Midbrain (tissue), 1 donor: ENCODE data around the gene USP47.
"Not testable (repeated sequence)": the region's sequence is repeated elsewhere in the genome, so short reads cannot be mapped to it uniquely, and the experiment has no call there.

Experiments used
- DNase-seq: peaks from one replicate; lab custom pipeline; 2025; lab: John Stamatoyannopoulos, UW

Gene USP47

DNA sequence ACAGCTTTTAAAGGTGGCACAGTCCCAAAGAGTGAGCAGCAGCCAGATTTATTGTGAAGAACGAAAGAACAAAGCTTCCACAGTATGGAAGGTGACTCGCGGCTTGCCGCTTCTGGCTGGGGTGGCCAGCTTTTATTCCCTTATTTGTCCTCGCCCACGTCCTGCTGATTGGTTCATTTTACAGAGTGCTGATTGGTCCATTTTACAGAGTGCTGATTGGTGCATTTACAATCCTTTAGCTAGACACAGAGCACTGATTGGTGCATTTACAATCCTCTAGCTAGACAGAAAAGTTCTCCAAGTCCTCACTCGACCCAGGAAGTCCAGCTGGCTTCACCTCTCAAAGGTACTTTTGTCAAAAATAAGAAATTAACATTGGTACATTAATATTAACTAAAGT is 10.4 kb upstream of the USP47 start:
- not testable (repeated sequence) for DNase-seq

DNA sequence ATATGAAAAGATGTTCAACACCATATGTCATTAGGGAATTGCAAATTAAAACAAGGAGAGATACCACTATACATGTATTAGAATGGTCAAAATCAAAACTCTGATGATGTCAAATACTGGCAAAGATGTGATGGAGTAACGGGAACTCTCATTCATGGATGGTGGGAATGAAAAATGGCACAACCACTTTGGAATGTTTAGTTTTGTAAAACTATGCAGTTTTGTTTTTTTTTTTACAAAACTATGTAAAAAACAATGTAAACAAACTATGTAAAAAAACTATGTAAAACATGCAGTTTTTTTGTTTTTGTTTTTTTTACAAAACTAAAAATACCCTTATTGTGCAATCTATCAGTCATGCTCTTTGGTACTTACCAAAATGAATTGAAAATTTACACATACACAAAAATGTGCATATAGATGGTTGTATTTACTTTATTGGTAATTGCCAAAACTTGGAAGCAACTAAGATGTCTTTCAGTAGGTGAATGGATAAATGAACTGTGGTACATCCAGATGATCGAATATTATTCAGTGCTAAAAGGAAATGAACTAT is 5.0 kb upstream of the USP47 start:
- no peak for DNase-seq

DNA sequence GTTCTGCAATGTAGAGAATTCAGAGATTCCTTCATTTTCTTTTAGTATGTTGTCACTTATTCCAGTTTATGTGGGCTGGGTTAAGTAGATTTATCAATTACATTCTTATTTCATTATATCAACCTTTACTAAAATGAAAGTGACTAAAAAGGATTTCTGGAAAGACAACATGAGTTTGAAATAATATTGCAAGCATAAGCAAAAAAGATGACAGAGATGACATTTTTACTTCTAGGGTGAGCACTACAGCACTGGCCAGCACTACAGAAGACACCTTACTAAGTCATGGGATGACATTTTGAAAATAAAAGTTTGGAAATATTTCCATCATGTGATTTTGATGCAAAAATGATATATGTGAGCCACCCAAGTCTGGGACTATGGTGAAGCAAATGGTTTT is 2.1 kb upstream of the USP47 start:
- DNase-seq: no peak

DNA sequence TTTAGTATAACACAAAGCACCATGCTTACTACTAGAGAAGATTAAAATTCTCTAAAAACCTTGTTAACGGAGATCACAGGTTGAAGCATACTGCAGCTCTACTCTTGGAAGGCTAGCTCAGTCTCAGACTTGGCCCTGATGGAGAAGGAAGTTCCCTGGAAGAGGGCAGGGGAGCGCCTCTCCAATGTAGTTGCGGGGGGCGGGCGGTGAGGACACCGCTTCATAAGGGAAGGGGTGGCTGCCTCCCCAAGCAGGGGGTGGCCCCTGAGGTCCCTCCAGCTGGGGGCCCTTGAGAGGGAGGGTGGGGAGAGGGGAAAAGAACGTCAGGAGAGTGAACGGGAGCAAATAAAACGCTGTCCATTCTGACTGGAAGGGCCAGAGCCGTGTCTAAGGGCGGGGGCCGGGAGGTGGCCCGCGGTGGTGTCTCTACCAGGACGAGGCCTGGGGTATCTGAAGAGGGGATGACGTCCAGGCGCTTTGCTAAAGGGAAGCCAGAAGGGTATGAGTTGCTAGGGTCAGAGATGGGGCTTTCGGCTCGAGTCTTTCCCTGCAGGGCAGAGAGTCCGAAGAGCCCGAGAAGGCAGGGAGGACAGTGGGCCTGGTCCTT is 553 bp upstream of the USP47 start:
- DNase-seq: peak; percentile 73

- DNase-seq: peak; percentile 59
Observed at GRCh38 chr11:11842421-11843008, 743 bp downstream of the USP47 start.

DNA sequence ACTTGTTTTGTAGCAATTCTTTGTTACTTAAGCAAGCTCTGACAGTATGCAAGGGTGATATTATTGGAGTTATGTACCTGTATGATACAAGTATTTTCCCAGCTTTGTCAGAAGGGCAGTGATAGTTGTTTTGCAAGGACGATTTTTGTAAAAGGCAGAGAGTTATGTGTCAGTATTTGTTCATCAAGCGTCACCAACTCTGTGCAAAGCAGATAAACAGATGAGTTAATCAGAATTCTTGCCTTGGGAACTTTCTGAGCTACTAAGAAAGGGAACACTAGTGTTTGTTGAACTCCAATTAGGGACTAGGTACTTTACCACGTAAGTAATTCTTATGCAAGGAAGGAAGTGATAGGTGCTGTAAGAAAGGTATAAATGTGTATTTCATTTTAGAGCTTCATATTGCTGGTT is 1.4 kb downstream of the USP47 start:
- DNase-seq: peak; percentile 30

DNA sequence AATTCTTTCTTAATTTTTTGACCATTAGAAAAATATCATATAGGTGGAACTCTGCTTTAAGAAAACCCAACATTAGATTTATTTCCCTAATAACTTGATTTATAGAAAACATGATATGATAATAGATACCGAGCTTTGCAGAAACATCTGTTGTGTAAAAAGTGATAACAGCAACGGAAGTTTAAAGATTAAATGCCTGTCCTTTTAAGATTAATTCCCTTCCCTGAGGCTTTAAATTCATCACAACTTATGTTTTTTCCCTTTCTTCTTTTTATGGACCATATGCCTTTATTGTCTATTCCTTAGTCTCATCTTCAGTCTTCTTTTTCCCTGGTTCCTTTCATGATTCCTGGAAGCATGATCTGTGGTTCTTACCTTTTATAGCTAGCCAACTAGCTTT is 1.9 kb downstream of the USP47 start:
- DNase-seq: no peak

- no peak for DNase-seq
Observed at GRCh38 chr11:11844272-11844671, 2.5 kb downstream of the USP47 start.

DNA sequence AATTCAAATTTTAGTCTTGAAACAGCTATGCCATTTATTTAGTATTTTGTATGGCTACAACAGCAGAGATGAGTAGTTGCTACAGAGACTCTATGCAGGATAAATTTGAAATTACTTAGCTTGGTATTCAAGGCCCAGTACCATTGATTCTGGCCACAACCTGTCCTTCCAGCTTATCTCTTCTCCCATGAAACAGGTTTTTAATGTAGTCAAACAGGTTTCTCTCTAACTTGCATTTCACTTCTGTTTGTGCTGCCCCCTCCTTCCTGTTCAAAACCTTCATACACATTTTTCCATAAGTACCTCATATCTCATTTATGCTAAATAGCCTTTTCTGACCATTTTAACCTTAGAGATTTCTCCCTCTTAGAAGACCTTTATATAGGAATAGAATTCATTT is 3.3 kb downstream of the USP47 start:
- no peak for DNase-seq

GRCh38 chr11:11845551-11845950 is 3.8 kb downstream of the USP47 start:
- no peak for DNase-seq

DNA sequence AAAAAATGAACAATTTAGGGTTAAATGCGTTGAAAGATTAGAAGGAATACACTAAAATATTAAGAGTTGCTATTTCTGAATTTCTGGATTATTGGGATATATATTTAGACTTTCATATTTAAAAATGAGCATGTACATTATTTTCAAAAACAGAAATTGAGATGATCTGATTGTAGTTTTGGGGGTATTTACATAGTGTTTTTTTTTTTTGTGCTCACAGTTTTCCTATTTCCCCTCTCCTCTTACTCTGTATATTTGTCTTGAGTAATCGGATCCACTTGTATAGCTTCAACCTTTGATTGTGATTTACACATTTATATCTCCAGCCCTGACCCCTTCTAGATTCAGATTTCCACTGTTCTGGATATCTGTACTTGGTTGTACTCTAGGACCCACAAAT is 5.3 kb downstream of the USP47 start:
- DNase-seq: no peak

- peak; percentile 52 for DNase-seq
Observed at GRCh38 chr11:11848891-11849746, 7.3 kb downstream of the USP47 start.

DNA sequence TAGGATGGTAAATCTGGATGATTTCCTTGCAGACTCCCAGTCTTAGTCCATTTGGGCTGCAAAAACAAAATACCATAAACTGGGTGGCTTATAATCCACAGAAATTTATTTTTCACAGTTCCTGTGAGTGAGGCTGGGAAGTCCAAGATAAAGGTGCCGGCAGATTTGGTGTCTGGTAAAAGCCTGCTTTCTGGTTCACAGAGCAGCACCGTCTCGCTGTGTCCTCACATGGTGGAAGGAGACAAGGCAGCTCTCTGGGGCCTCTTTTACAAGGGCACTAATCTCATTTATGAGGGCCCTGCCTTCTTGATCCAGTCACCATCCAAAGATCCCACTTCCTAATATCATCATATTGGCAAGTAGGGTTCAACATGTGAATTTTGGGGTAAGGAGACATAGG is 8.9 kb downstream of the USP47 start:
- no peak for DNase-seq

GRCh38 chr11:11856638-11857037 is 14.9 kb downstream of the USP47 start:
- DNase-seq: no peak

DNA sequence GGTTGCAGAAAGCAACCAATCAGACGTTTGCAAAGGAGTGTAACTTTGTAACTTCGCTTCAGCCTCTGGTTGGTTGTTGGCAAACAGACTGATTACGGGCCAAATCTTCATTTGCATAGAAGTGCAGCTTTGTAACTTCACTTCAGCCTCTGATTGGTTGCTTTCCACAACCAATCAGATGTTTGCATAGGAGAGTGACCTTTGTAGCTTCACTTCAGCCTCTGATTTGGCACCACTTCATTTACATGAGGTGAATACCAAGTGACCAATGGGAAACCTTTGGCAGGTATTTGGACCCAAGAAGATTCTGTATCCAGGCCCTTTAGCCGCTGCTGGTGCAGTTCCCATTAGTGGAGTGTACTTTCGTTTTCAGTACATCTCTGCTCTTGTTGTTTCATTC is 16.0 kb downstream of the USP47 start:
- peak; percentile 51 for DNase-seq

- DNase-seq: no peak
Observed at GRCh38 chr11:11858676-11859075, 16.9 kb downstream of the USP47 start.

DNA sequence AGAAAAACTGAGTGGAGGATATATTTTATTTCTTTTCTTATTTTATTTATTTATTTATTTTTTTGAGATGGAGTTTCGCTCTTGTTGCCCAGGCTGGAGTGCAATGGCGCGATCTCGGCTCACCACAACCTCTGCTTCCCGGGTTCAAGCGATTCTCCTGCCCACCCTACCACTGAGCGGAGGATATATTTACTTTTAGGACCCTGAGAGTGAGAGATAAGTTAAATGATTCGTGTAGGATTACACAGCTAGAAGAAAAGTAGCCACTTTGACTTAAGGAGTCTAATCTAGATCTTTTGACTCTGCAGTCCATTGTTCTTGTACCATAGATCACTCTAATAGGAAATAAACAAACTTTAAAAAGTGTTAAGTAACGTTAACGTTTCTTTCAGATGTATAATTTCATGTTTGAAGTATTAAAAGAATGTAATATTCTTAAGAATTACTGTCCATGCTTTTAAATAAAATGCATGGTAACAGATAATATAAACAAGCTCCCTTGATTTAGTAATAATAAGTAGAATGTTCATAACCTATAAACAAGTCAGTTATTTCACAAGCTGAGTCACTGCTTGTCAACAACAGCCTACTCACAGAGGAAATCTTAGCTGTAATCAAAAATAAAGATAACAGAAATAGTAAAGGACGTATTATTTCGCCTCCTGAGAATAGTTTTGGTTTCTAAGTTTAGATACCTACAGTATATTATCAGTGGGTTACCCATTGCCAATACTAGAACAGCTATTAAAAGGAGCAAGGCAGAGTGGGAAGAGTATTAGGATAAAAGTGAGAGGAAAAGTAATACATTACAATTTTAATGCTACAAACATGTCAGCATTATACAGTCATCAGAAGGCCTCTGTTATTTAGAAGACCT is 18.6 kb downstream of the USP47 start:
- DNase-seq: no peak

GRCh38 chr11:11862999-11863398 is 21.2 kb downstream of the USP47 start:
- DNase-seq: no peak

DNA sequence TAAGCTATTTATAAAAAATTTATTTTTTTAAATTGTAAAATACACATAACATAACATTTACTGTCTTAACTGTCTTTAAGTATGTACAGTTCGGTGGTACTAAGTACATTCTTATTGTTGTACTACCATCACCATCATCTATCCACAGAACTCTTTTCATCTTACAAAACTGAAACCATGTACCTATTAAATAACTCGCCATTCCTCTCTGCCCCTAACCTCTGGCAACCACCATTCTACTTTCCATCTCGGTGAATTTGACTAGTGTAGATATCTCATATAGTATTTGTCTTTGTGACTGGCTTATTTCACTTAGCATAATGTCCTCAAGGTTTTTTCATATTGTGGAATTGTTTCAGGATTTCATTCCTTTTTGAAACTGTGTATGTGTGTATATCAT is 22.6 kb downstream of the USP47 start:
- DNase-seq: no peak

- DNase-seq: no peak
Observed at GRCh38 chr11:11864803-11865202, 23.0 kb downstream of the USP47 start.

DNA sequence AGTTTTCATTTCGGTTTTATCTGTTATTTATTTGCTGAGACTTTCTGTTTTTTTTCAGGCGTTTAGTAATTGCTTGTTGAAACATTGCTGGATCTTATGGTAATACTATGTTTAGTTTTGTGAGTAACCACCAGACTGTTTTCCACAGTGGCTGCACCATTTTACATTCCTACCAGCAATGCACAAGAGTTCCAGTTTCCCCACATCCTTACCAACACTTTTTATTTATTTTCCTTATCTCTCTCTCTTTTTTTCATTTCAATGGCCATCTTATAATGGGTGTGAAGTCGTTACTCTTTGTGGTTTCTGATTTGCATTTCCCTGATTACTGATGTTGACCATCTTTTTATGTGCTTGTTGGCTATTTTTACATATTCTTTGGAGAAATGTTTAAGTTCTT is 23.7 kb downstream of the USP47 start:
- DNase-seq: no peak

GRCh38 chr11:11866203-11866602 is 24.4 kb downstream of the USP47 start:
- no peak for DNase-seq
